NCI-H510A (cell line): Measurements from ENCODE around the gene INTS11.

Source experiments
- DNase-seq: peaks from one replicate; lab custom pipeline; 2025; lab: John Stamatoyannopoulos, UW

The INTS11 gene

GRCh38 chr1:1343811-1344421 lies 19.5 kb upstream of the INTS11 start:
- no peak for DNase-seq

GRCh38 chr1:1342584-1343115 lies 18.2 kb upstream of the INTS11 start:
- no peak for DNase-seq

- no peak for DNase-seq
Measured at GRCh38 chr1:1342061-1342562, 17.7 kb upstream of the INTS11 start.

- DNase-seq, result no peak
Measured at GRCh38 chr1:1341549-1342021, 17.1 kb upstream of the INTS11 start.

GRCh38 chr1:1340791-1341548 lies 16.5 kb upstream of the INTS11 start:
- no peak for DNase-seq

- DNase-seq, result no peak
Measured at GRCh38 chr1:1340185-1340584, 15.7 kb upstream of the INTS11 start.

- DNase-seq, result no peak
Measured at GRCh38 chr1:1338278-1338677, 13.8 kb upstream of the INTS11 start.

GRCh38 chr1:1337793-1338147 lies 13.3 kb upstream of the INTS11 start:
- DNase-seq, result no peak

- no peak for DNase-seq
Measured at GRCh38 chr1:1336931-1337792, 12.7 kb upstream of the INTS11 start.

GRCh38 chr1:1336446-1336845 lies 12.0 kb upstream of the INTS11 start:
- no peak for DNase-seq

GRCh38 chr1:1335792-1336248 lies 11.4 kb upstream of the INTS11 start:
- DNase-seq, result no peak

GRCh38 chr1:1335283-1335682 lies 10.8 kb upstream of the INTS11 start:
- no peak for DNase-seq

- DNase-seq, result no peak
Measured at GRCh38 chr1:1334835-1335234, 10.4 kb upstream of the INTS11 start.

GRCh38 chr1:1333551-1334241 lies 9.2 kb upstream of the INTS11 start:
- no peak for DNase-seq

- no peak for DNase-seq
Measured at GRCh38 chr1:1332774-1333480, 8.5 kb upstream of the INTS11 start.

GRCh38 chr1:1332031-1332755 lies 7.7 kb upstream of the INTS11 start:
- DNase-seq, result peak; percentile 63

- peak; percentile 63 for DNase-seq
Measured at GRCh38 chr1:1331068-1331965, 6.9 kb upstream of the INTS11 start, which contains the start of gene TAS1R3. Gene TAS1R3 (plus strand): TSS chr1:1331280. CDS start chr1:1331346, 66 bp downstream.

GRCh38 chr1:1330366-1331067 lies 6.1 kb upstream of the INTS11 start:
- no peak for DNase-seq
